ENCODE results near the gene COL23A1. TPM values are rescaled to one million over a fixed set of nuclear protein-coding genes. Genes with fewer than 3 reads are reported as not detected.

Gene COL23A1
- total and polyA plus RNA-seq, 2 of the 8 experiments (the other 6 are each of a cell fraction or from before 2014, with no cell fraction given) = 3.1 to 4.7 TPM

GRCh38 chr5:178201221-178201926, 388.8 kb downstream of the COL23A1 start:
- Histone ChIP-seq H4K5ac (ENCODE audit: insufficient read length, low read depth, low read length) (no peak overlapping the region), H4K20me1 (replicated peaks in 1 of 2; ENCODE audit: control insufficient read depth in 1 of 2, insufficient read depth in 2 of 2, low read length in 2 of 2) (peaks cover 11% of the 10 kb centered on the region in 2 experiments), H3K23me2 (ENCODE audit: low read depth, low read length) (peaks cover 4% of the 10 kb centered on the region), H2BK5ac (ENCODE audit: low read depth, low read length) (no peak overlapping the region), H3K56ac (replicated peaks; ENCODE audit: insufficient read length, low read depth, low read length) (no peak overlapping the region), H3K9ac (replicated peaks in 1 of 4; ENCODE audit: extremely low read depth in 1 of 4, low read depth in 3 of 4, low read length in 3 of 4) (no peak overlapping the region), H2AFZ (ENCODE audit: low read length) (no peak overlapping the region), H3K9me3 (ENCODE audit: insufficient read depth in 2 of 2, low read depth in 1 of 2, low read length in 1 of 2) (no peaks in the 10 kb centered on the region), H3K27ac (ENCODE audit: low read depth, low read length) (no peak overlapping the region), H4K91ac (replicated peaks; ENCODE audit: insufficient read length, low read length) (no peak overlapping the region), H2BK20ac (ENCODE audit: low read length) (no peak overlapping the region), H3K4ac (replicated peaks; ENCODE audit: insufficient read length, low read depth, low read length) (no peak overlapping the region), H2BK15ac (ENCODE audit: low read length) (no peak overlapping the region), H2AK5ac (ENCODE audit: low read depth, low read length) (no peak overlapping the region), H3K79me1 (ENCODE audit: low read depth, low read length) (peaks cover 2% of the 10 kb centered on the region), H4K8ac (ENCODE audit: extremely low read depth, insufficient read depth, low read length) (no peak overlapping the region; the same call in 1 of the 2 replicates), H3K79me2 (ENCODE audit: control insufficient read depth in 1 of 2, insufficient read depth in 2 of 2, low read length in 2 of 2) (peaks cover 20 to 21% of the 10 kb centered on the region in 2 experiments), H3K23ac (ENCODE audit: insufficient read length) (no peak overlapping the region), H3K4me3 (ENCODE audit: extremely low read depth in 1 of 4, insufficient read depth in 2 of 4, low read depth in 3 of 4, low read length in 4 of 4) (no peak overlapping the region), H3K27me3 (replicated peaks in 1 of 4; ENCODE audit: control insufficient read depth in 3 of 4, extremely low read depth in 1 of 4, insufficient read depth in 3 of 4, low read length in 3 of 4) (no peaks in the 10 kb centered on the region), H3K36me3 (ENCODE audit: control insufficient read depth in 2 of 4, insufficient read depth in 4 of 4, low read length in 3 of 4) (peaks cover 5 to 12% (median 8%) of the 10 kb centered on the region in 4 experiments; a peak in 6 of 8 replicates), H2BK120ac (replicated peaks; ENCODE audit: low read depth, low read length) (no peak overlapping the region), H2BK12ac (ENCODE audit: low read depth, low read length) (no peak overlapping the region), H3K4me2 (ENCODE audit: insufficient read depth in 1 of 2, low read depth in 2 of 2, low read length in 2 of 2) (no peak overlapping the region), H3K18ac (ENCODE audit: extremely low read depth, low read length) (no peak overlapping the region), H3K14ac (ENCODE audit: insufficient read length) (no peak overlapping the region), H3K4me1 (replicated peaks in 1 of 4; ENCODE audit: control insufficient read depth in 3 of 4, insufficient read depth in 4 of 4, low read length in 3 of 4) (peaks cover 0 to 8% (median 3%) of the 10 kb centered on the region in 4 experiments; a peak in 5 of 7 replicates)
- DNase-seq (ENCODE audit: low read depth in 1 of 2, low spot score in 2 of 2) (no peak), FAIRE-seq (no peak)
- ChIA-PET CTCF (ENCODE audit: partially characterized antibody) (interaction anchor here (0.6 to 2.9 kb wide), 8 partner anchors 10 to 127 kb away, joined by 3 to 16 read pairs (median 3); no protein-coding TSS in a partner anchor), POLR2A (ENCODE audit: partially characterized antibody) (interaction anchor here (0.6 to 38.5 kb wide), 8 partner anchors 2 to 48 kb away, joined by 3 to 985 read pairs (median 6); partner anchors contain the start of genes GMCL2, HNRNPAB, NHP2 and PHYKPL)
- WGBS, 2 experiments (ENCODE audit: extremely low coverage in 1 of 2, insufficient coverage in 1 of 2, insufficient read length in 1 of 2, insufficient replicate concordance in 2 of 2, low coverage in 1 of 2, low lambda C conversion rate in 2 of 2, missing lambda C conversion rate in 1 of 2) = 91% methylated on average over 14 of the region's 14 CpGs; no CpG with 5 or more reads in 1 of the 2 experiments
- no peak for TF ChIP-seq SIN3A (conservative IDR thresholded peaks at IDR 0.05 in 1 of 2, IDR thresholded peaks at IDR 0.05 in 1 of 2; ENCODE audit: low read depth in 1 of 2, low read length in 2 of 2)
- TF ChIP-seq POU5F1 (IDR thresholded peaks at IDR 0.05; ENCODE audit: low read depth, low read length) = no peak
- TF ChIP-seq YY1 (IDR thresholded peaks at IDR 0.05; ENCODE audit: low read depth, low read length) = no peak
- no peak for TF ChIP-seq TCF12 (IDR thresholded peaks at IDR 0.05; ENCODE audit: low read depth, low read length)
- no peak for TF ChIP-seq SAP30 (IDR thresholded peaks at IDR 0.05; ENCODE audit: insufficient read depth, insufficient replicate concordance, low read length)
- no peak for TF ChIP-seq NRF1 (IDR thresholded peaks at IDR 0.05; ENCODE audit: low read depth, low read length)
- TF ChIP-seq CREB1 (IDR thresholded peaks at IDR 0.05) = no peak
- no peak for TF ChIP-seq E2F6 (IDR thresholded peaks at IDR 0.05)
- no peak for TF ChIP-seq KDM1A (IDR thresholded peaks at IDR 0.05; ENCODE audit: borderline replicate concordance, low read length)
- TF ChIP-seq BRCA1 (IDR thresholded peaks at IDR 0.05; ENCODE audit: low read depth, low read length) = no peak
- TF ChIP-seq RFX5 (IDR thresholded peaks at IDR 0.05; ENCODE audit: borderline replicate concordance, low read depth, low read length) = no peak
- TF ChIP-seq SP2 (IDR thresholded peaks at IDR 0.05; ENCODE audit: low read length) = no peak

Data from H1 (cell line).